Body of pancreas (tissue), 4 donors: ENCODE data around the gene GAN.

Experiments
- POLR2A ChIP-seq, 3 donors: fragments of 450-650 bp; IDR thresholded peaks; one replicate each; pipeline ENCODE4 v1.6.1; 2016; ENCODE audit warnings: antibody characterized with exemption in 3 of 3, mild to moderate bottlenecking in 2 of 3
- TF ChIP-seq, protein P1 (sequence below), 7 experiments: fragments of 450-650 bp in 4 of 7; fragments of 200-600 bp in 3 of 7; sonication (generic) in 3 of 7; IDR thresholded peaks; one replicate each; pipeline ENCODE4 v1.5.1; 2016 to 2019; ENCODE audit warnings: antibody characterized with exemption in 7 of 7

DNA sequence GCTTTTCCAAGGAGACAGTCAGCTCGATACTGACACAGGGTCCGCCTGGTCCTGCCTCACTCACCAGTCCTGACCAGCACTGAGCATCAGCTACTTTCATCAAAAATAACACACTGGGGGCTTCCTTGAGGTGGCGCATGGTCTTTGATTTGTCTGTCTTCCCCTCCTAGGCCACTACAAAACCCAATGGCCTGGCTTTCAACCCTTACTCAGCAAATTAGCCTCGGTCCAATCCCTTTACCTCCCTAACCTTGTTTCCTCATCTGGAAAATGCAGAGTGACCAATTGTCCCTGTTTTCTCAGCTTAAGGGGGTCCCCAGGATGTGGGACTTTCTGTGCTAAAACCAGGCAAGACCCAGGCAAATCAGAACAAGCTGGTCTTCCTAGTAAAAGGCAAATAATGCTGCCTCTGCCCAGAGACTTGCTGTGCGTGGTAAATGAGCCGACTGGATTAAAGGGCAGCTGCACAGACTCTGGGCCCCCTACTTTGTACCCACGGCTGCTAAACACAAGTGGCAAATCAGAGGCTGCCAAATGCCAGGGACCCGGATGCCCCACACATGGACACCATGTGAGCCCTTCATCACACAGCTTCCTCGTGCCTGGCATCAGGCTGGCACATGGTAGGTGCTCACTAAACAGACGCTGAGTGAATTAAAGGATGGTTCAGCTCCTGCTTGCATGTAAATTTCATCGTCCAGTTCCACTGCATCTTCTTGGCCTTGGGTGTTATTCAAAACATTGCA, 98.7 kb downstream of the GAN start:
- no peak for TF ChIP-seq POLR2A (IDR thresholded peaks at IDR 0.05)
- TF ChIP-seq, protein P1, sequence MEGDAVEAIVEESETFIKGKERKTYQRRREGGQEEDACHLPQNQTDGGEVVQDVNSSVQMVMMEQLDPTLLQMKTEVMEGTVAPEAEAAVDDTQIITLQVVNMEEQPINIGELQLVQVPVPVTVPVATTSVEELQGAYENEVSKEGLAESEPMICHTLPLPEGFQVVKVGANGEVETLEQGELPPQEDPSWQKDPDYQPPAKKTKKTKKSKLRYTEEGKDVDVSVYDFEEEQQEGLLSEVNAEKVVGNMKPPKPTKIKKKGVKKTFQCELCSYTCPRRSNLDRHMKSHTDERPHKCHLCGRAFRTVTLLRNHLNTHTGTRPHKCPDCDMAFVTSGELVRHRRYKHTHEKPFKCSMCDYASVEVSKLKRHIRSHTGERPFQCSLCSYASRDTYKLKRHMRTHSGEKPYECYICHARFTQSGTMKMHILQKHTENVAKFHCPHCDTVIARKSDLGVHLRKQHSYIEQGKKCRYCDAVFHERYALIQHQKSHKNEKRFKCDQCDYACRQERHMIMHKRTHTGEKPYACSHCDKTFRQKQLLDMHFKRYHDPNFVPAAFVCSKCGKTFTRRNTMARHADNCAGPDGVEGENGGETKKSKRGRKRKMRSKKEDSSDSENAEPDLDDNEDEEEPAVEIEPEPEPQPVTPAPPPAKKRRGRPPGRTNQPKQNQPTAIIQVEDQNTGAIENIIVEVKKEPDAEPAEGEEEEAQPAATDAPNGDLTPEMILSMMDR (IDR thresholded peaks at IDR 0.05) = no peak
